ENCODE data around the gene SLC35F3.

GRCh38 chr1:234310460-234310817, 406.0 kb downstream of the SLC35F3 start:
- TF ChIP-seq CTCF (conservative IDR thresholded peaks at IDR 0.05 in 1 of 2, IDR thresholded peaks at IDR 0.05 in 1 of 2; ENCODE audit: extremely low read depth in 1 of 2, insufficient read depth in 1 of 2, low read depth in 1 of 2, low read length in 2 of 2) (no peak), EZH2 (IDR thresholded peaks at IDR 0.05; ENCODE audit: borderline replicate concordance, low read length) (no peak)

Measured in mammary epithelial cell (primary cell).